ENCODE data around the gene GRID2IP.

GRCh38 chr7:6520163-6520981 lies 30.9 kb downstream of the GRID2IP start:
- TF ChIP-seq CTCF (IDR thresholded peaks at IDR 0.05; ENCODE audit: low read depth, low read length) (no peak), POLR2A (IDR thresholded peaks at IDR 0.05; ENCODE audit: extremely low read depth, insufficient read length) (no peak), MYC (IDR thresholded peaks at IDR 0.05; ENCODE audit: low read depth, low read length) (no peak), MAX (IDR thresholded peaks at IDR 0.05; ENCODE audit: low read depth, low read length) (no peak)
